ENCODE results near the gene CLCN3. TPM values are rescaled to one million over a fixed set of nuclear protein-coding genes. Genes with fewer than 3 reads are reported as not detected.
"Not testable (repeated sequence)": the region's sequence is repeated elsewhere in the genome, so short reads cannot be mapped to it uniquely, and the experiment has no call there.

The CLCN3 gene
- total and polyA plus RNA-seq, 9 donors = 11.8 to 38.5 (median 29.6) TPM

DNA sequence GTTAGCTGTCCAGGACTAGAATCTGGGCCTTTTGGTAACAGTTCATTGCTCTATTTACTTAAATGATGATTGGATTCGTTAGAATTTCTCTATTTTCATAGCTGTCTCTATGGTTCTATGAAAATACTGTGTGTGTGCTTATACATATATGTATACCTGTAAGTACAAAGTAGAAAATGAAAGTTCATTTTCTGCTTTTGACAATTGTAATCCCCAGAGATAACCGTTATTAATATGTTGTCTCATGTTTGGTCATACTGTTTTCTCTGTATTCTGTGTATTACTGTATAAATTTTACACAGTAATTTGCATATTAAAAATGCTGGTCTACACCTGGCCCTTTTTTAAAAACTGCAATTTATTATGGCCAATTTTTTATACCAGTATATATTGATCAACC, 55.4 kb downstream of the CLCN3 start:
- Histone ChIP-seq H3K4me1 (ENCODE audit: insufficient read depth) (no peaks in the 10 kb centered on the region), H3K4me3 (no peak overlapping the region), H3K36me3 (no peaks in the 10 kb centered on the region), H3K9me3 (no peaks in the 10 kb centered on the region), H3K27me3 (no peaks in the 10 kb centered on the region), H3K27ac (no peak overlapping the region)
- 75 to 86% (median 84%) methylated on average over 2 of the region's 2 CpGs for WGBS, 3 donors
- no peak for DNase-seq
- intact Hi-C loops (cut with DNase I) = no loop called here
- TF ChIP-seq, protein P1, sequence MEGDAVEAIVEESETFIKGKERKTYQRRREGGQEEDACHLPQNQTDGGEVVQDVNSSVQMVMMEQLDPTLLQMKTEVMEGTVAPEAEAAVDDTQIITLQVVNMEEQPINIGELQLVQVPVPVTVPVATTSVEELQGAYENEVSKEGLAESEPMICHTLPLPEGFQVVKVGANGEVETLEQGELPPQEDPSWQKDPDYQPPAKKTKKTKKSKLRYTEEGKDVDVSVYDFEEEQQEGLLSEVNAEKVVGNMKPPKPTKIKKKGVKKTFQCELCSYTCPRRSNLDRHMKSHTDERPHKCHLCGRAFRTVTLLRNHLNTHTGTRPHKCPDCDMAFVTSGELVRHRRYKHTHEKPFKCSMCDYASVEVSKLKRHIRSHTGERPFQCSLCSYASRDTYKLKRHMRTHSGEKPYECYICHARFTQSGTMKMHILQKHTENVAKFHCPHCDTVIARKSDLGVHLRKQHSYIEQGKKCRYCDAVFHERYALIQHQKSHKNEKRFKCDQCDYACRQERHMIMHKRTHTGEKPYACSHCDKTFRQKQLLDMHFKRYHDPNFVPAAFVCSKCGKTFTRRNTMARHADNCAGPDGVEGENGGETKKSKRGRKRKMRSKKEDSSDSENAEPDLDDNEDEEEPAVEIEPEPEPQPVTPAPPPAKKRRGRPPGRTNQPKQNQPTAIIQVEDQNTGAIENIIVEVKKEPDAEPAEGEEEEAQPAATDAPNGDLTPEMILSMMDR (IDR thresholded peaks at IDR 0.05) = no peak
- no peak for TF ChIP-seq POLR2A (IDR thresholded peaks at IDR 0.05)
- TF ChIP-seq EP300 (IDR thresholded peaks at IDR 0.05) = no peak

DNA sequence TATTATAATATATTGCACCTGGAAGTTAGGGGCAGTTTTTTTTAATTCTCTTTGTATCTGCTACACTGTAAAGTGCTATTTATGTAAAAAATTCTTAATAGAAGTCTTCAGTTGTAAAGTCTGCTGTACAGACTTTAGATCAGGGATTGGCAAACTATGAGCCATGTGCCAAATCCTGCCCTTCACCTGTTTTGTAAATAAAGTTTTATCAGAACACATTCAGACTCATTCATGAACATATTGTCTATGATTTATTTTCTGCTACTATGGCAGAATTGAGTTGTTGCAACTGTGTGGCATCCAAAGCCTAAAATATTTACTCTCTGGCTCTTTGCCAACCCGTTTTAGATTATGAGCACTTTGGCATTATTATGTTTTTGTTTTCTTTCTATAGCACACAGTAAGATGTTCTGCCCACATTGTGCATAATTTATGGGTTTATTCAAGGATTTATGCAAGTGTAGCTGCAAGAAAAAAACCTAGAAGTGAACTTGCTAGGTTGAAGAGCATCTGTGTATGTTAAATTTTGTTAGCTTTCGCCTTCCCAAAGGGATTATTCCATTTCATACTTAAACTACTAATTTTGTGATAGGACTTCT, 56.9 kb downstream of the CLCN3 start:
- TF ChIP-seq EP300 (IDR thresholded peaks at IDR 0.05) (no peak), POLR2A (IDR thresholded peaks at IDR 0.05) (no peak)
- TF ChIP-seq, protein P1 (IDR thresholded peaks at IDR 0.05) = no peak
- Histone ChIP-seq H3K36me3 (no peaks in the 10 kb centered on the region), H3K4me1 (ENCODE audit: insufficient read depth) (no peaks in the 10 kb centered on the region), H3K27me3 (no peaks in the 10 kb centered on the region), H3K9me3 (no peaks in the 10 kb centered on the region), H3K27ac (no peak overlapping the region), H3K4me3 (no peak overlapping the region)
- WGBS, 3 donors = 63 to 73% (median 70%) methylated on average over 2 of the region's 2 CpGs
- no peak for DNase-seq
- intact Hi-C loops (cut with DNase I) = no loop called here

DNA sequence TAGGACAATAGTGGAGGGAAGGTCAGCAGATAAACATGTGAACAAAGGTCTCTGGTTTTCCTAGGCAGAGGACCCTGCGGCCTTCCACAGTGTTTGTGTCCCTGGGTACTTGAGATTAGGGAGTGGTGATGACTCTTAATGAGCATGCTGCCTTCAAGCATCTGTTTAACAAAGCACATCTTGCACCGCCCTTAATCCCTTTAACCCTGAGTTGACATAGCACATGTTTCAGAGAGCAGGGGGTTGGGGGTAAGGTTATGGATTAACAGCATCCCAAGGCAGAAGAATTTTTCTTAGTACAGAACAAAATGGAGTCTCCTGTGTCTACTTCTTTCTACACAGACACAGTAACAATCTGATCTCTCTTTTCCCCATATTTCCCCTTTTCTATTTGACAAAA, 58.1 kb downstream of the CLCN3 start:
- H3K27ac ChIP-seq; H3K4me3 ChIP-seq; H3K9me3 ChIP-seq; intact Hi-C loops (cut with DNase I); DNase-seq; H3K36me3 ChIP-seq; H3K4me1 ChIP-seq (ENCODE audit: insufficient read depth); H3K27me3 ChIP-seq: not testable (repeated sequence)
- 93 to 100% (median 94%) methylated on average over 1 to 2 of the region's 2 CpGs for WGBS, 3 donors

DNA sequence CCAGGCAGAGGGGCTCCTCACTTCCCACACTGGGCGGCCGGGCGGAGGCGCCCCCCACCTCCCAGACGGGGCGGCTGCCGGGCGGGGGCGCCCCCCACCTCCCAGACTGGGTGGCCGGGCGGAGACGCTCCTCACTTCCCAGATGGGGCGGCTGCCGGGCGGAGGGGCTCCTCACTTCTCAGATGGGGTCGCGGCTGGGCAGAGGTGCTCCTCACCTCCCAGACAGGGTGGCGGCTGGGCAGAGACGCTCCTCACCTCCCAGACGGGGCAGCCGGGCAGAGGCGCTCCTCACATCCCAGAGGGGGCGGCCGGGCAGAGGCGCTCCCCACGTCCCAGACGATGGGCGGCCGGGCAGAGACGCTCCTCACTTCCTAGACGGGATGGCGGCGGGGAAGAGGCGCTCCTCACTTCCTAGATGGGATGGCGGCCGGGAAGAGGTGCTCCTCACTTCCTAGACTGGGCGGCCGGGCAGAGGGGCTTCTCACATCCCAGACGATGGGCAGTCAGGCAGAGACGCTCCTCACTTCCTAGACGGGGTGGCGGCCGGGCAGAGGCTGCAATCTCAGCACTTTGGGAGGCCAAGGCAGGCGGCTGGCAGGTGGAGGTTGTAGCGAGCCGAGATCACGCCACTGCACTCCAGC, 58.7 kb downstream of the CLCN3 start:
- H3K27me3 ChIP-seq; H3K4me3 ChIP-seq; intact Hi-C loops (cut with DNase I); H3K4me1 ChIP-seq (ENCODE audit: insufficient read depth); H3K27ac ChIP-seq; DNase-seq; H3K9me3 ChIP-seq; H3K36me3 ChIP-seq: not testable (repeated sequence)
- 92 to 96% (median 94%) methylated on average over 45 to 47 of the region's 47 CpGs for WGBS, 3 donors

DNA sequence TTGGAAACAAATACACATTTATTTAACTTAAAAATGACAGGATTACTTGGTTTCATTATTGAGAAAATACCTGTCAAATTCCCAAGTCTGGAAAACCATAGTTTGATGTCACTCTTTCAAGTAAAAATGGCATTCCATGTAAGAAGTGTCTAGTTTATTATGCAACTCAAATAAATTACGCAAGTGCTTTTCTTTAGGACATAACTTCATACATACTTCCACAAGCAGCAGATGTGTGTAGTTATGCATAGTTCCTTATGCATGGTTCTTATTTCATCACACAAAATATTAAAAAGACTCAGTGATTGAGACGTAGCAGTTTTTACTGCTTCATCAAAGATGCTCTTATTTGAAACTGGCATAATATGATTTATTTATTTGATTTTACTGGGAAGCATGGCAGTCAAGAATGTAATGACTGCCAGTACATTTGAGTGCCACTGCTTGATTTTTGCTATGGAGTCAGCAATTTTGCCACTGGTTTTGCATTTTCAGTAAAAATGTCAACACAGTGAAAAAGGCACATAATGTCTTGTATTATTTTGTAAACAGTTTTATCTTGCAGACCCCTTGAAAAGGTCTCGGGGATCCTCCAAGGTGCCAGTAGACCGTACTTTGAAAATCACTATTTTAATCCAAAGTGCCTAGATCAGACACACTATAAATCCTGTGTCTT, 62.1 kb downstream of the CLCN3 start:
- TF ChIP-seq POLR2A (IDR thresholded peaks at IDR 0.05) (no peak), EP300 (IDR thresholded peaks at IDR 0.05) (no peak)
- no peak for DNase-seq
- Histone ChIP-seq H3K27ac (no peak overlapping the region), H3K9me3 (no peaks in the 10 kb centered on the region), H3K4me1 (ENCODE audit: insufficient read depth) (no peaks in the 10 kb centered on the region), H3K27me3 (no peaks in the 10 kb centered on the region), H3K36me3 (no peaks in the 10 kb centered on the region), H3K4me3 (no peak overlapping the region)
- 92 to 93% (median 92%) methylated on average over 4 of the region's 4 CpGs for WGBS, 3 donors
- intact Hi-C loops (cut with DNase I) = no loop called here

DNA sequence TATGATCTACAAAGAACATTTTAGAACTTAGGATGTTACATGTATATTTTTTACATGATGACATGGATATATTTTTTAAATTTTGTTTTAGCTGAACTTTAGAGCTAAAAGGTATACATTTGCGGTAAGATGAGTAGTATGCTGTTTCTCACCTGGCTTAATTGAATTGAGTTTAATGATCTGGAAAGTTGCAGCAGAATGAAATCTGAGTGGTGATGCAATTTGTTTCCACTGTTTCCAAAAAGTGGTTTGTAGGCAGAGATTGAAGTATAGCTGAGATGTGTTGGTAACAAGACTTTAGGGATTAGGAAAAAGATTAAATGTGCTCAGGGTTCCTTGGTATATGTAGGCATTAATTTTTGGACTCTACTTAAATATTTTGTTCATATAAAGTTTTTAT, 69.3 kb downstream of the CLCN3 start:
- intact Hi-C loops (cut with DNase I) = no loop called here
- Histone ChIP-seq H3K27ac (no peak overlapping the region), H3K27me3 (no peaks in the 10 kb centered on the region), H3K36me3 (no peaks in the 10 kb centered on the region), H3K9me3 (no peaks in the 10 kb centered on the region), H3K4me3 (no peak overlapping the region), H3K4me1 (ENCODE audit: insufficient read depth) (no peaks in the 10 kb centered on the region)
- 98 to 99% (median 98%) methylated on average over 1 of the region's 1 CpG for WGBS, 3 donors
- DNase-seq = no peak
- TF ChIP-seq EP300 (IDR thresholded peaks at IDR 0.05) = no peak
- TF ChIP-seq POLR2A (IDR thresholded peaks at IDR 0.05) = no peak
- TF ChIP-seq, protein P1 (IDR thresholded peaks at IDR 0.05) = no peak
